Peyer's patch (tissue), 4 donors: ENCODE results near the gene LCN1. TPM values are rescaled to one million over a fixed set of nuclear protein-coding genes. Genes with fewer than 3 reads are reported as not detected.

Experiments used
- DNase-seq, 3 donors: peaks; one replicate each; pipeline ENCODE4 v3.0.0-alpha.2; 2017 to 2019
- H3K27ac ChIP-seq, 4 donors: fragments of 200-600 bp; sonication (generic); one replicate each; pipeline ENCODE4 v1.5.1; 2016 to 2019
- H3K27me3 ChIP-seq, 2 donors: fragments of 200-600 bp; sonication (generic); one replicate each; pipeline ENCODE4 v1.5.1; 2019
- H3K36me3 ChIP-seq, 3 donors: fragments of 200-600 bp; sonication (generic); one replicate each; pipeline ENCODE4 v1.5.1; 2016 to 2019
- H3K4me1 ChIP-seq, 4 donors: fragments of 200-600 bp; sonication (generic); one replicate each; pipeline ENCODE4 v1.5.1; 2016 to 2019
- H3K4me3 ChIP-seq, 4 donors: fragments of 200-600 bp; sonication (generic); 1 replicate in 3 of 4; 2 replicates in 1 of 4; pipeline ENCODE4 v1.5.1; 2016 to 2019; ENCODE audit warnings: mild to moderate bottlenecking in 1 of 4
- H3K9me3 ChIP-seq, 4 donors: fragments of 200-600 bp; sonication (generic); one replicate each; pipeline ENCODE4 v1.5.1; 2016 to 2019; ENCODE audit warnings: mild to moderate bottlenecking in 1 of 4
- CTCF ChIP-seq, 6 experiments: fragments of 450-650 bp in 4 of 6; fragments of 200-600 bp in 2 of 6; sonication (generic) in 1 of 6; IDR thresholded peaks; one replicate each; pipeline ENCODE4 v1.5.1; 2017 to 2019; ENCODE audit warnings: antibody characterized with exemption in 6 of 6, mild to moderate bottlenecking in 3 of 6, moderate library complexity in 1 of 6
- POLR2A ChIP-seq, 2 donors: fragments of 450-650 bp; IDR thresholded peaks; one replicate each; pipeline ENCODE4 v1.5.1; 2017; ENCODE audit warnings: antibody characterized with exemption in 2 of 2, mild to moderate bottlenecking in 2 of 2, moderate library complexity in 2 of 2
- total RNA-seq, 4 donors: library from RNA; depleted of rRNA; stranded (reverse); fragments of >200 nt; gene quantifications; one replicate each; pipeline ENCODE4 v1.1.0, GENCODE V29; 2016

The LCN1 gene
- total RNA-seq, 4 donors from 2014 or later: not detected

- no peaks in the 10 kb centered on the region for H3K9me3 ChIP-seq
- H3K4me3 ChIP-seq: no peak overlapping the region
- TF ChIP-seq CTCF (IDR thresholded peaks at IDR 0.05) (no peak), POLR2A (IDR thresholded peaks at IDR 0.05) (no peak)
- H3K27ac ChIP-seq: no peak overlapping the region
- peaks cover 0 to 13% (median 0%) of the 10 kb centered on the region in 3 donors for H3K36me3 ChIP-seq
- no peaks in the 10 kb centered on the region for H3K4me1 ChIP-seq
- H3K27me3 ChIP-seq: no peaks in the 10 kb centered on the region
- peak in 1 of 3 donors; percentile 42 for DNase-seq
Measured at GRCh38 chr9:135490980-135491464, 30.2 kb upstream of the LCN1 start.

GRCh38 chr9:135491764-135492163 is 29.5 kb upstream of the LCN1 start:
- DNase-seq: no peak
- H3K4me1 ChIP-seq: no peaks in the 10 kb centered on the region
- H3K4me3 ChIP-seq: no peak overlapping the region
- H3K36me3 ChIP-seq: peaks cover 0 to 7% (median 0%) of the 10 kb centered on the region in 3 donors
- H3K27me3 ChIP-seq: no peaks in the 10 kb centered on the region
- TF ChIP-seq POLR2A (IDR thresholded peaks at IDR 0.05): no peak
- TF ChIP-seq CTCF (IDR thresholded peaks at IDR 0.05): no peak
- no peaks in the 10 kb centered on the region for H3K9me3 ChIP-seq
- H3K27ac ChIP-seq: no peak overlapping the region

- peak in 1 of 3 donors; percentile 19 for DNase-seq
- H3K4me3 ChIP-seq: no peak overlapping the region
- no peaks in the 10 kb centered on the region for H3K4me1 ChIP-seq
- no peaks in the 10 kb centered on the region for H3K36me3 ChIP-seq
- TF ChIP-seq POLR2A (IDR thresholded peaks at IDR 0.05) (no peak), CTCF (IDR thresholded peaks at IDR 0.05) (no peak)
- no peaks in the 10 kb centered on the region for H3K9me3 ChIP-seq
- no peak overlapping the region for H3K27ac ChIP-seq
- no peaks in the 10 kb centered on the region for H3K27me3 ChIP-seq
Measured at GRCh38 chr9:135492886-135493669, 28.2 kb upstream of the LCN1 start.

- Histone ChIP-seq H3K36me3 (no peaks in the 10 kb centered on the region), H3K4me3 (no peak overlapping the region), H3K4me1 (peaks cover 0 to 8% (median 6%) of the 10 kb centered on the region in 4 donors), H3K27me3 (no peaks in the 10 kb centered on the region), H3K27ac (no peak overlapping the region), H3K9me3 (no peaks in the 10 kb centered on the region)
- TF ChIP-seq CTCF (IDR thresholded peaks at IDR 0.05): no peak
- no peak for TF ChIP-seq POLR2A (IDR thresholded peaks at IDR 0.05)
- peak in 1 of 3 donors; percentile 30 for DNase-seq
Measured at GRCh38 chr9:135494791-135495559, 26.3 kb upstream of the LCN1 start.

- peak in 1 of 3 donors; percentile 46 for DNase-seq
- TF ChIP-seq POLR2A (IDR thresholded peaks at IDR 0.05) (no peak), CTCF (IDR thresholded peaks at IDR 0.05) (no peak)
- H3K4me3 ChIP-seq: no peak overlapping the region
Measured at GRCh38 chr9:135498381-135499126, 22.7 kb upstream of the LCN1 start.

More at GRCh38 chr9:135498381-135499126, 22.7 kb upstream of the LCN1 start:
- Histone ChIP-seq H3K9me3 (no peaks in the 10 kb centered on the region), H3K4me1 (peaks cover 3 to 22% (median 15%) of the 10 kb centered on the region in 4 donors), H3K27ac (no peak overlapping the region), H3K36me3 (peaks cover 0 to 11% (median 0%) of the 10 kb centered on the region in 3 donors), H3K27me3 (no peaks in the 10 kb centered on the region)
